ENCODE data around the gene CNTNAP5. TPM values are rescaled to one million over a fixed set of nuclear protein-coding genes. Genes with fewer than 3 reads are reported as not detected.

Gene CNTNAP5
- total RNA-seq, 1 donor from 2014 or later: not detected

DNA sequence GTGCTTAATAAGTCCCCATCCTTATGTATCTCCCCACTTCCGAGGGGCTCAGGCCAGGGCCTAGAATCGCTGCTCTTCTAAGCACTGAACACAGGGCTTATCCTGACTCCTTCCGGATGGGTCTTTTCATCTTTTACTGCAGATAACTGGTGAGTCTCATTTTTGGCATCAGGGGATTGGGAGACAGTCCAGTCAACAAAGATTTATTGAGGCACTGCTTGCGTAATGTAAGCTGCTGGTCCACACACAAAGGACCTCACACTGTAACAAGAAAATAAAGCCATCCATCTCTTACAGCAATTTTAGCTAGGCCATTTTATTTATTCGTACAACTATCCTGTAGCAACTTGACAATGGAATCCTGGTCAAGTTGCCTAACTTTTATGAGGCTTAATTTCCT, 600.5 kb downstream of the CNTNAP5 start:
- TF ChIP-seq, protein P1, sequence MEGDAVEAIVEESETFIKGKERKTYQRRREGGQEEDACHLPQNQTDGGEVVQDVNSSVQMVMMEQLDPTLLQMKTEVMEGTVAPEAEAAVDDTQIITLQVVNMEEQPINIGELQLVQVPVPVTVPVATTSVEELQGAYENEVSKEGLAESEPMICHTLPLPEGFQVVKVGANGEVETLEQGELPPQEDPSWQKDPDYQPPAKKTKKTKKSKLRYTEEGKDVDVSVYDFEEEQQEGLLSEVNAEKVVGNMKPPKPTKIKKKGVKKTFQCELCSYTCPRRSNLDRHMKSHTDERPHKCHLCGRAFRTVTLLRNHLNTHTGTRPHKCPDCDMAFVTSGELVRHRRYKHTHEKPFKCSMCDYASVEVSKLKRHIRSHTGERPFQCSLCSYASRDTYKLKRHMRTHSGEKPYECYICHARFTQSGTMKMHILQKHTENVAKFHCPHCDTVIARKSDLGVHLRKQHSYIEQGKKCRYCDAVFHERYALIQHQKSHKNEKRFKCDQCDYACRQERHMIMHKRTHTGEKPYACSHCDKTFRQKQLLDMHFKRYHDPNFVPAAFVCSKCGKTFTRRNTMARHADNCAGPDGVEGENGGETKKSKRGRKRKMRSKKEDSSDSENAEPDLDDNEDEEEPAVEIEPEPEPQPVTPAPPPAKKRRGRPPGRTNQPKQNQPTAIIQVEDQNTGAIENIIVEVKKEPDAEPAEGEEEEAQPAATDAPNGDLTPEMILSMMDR (IDR thresholded peaks at IDR 0.05; ENCODE audit: insufficient read depth, low read length, poor library complexity, severe bottlenecking): no peak
- no peaks in the 10 kb centered on the region for H3K27me3 ChIP-seq (ENCODE audit: control insufficient read depth, insufficient read depth, low read length)

GRCh38 chr2:124626993-124627392, 601.9 kb downstream of the CNTNAP5 start:
- Histone ChIP-seq H3K27me3 (ENCODE audit: control insufficient read depth, insufficient read depth, low read length) (no peaks in the 10 kb centered on the region), H3K36me3 (ENCODE audit: control insufficient read depth, insufficient read depth, low read length) (no peaks in the 10 kb centered on the region), H3K4me3 (ENCODE audit: low read depth, low read length) (no peak overlapping the region)
- DNase-seq (ENCODE audit: low read depth): no peak
- TF ChIP-seq, protein P1 (IDR thresholded peaks at IDR 0.05; ENCODE audit: insufficient read depth, low read length, poor library complexity, severe bottlenecking): no peak

More for the DNA sequence above, 600.5 kb downstream of the CNTNAP5 start:
- H3K4me3 ChIP-seq (ENCODE audit: low read depth, low read length): no peak overlapping the region
- no peak for DNase-seq (ENCODE audit: low read depth)
- H3K36me3 ChIP-seq (ENCODE audit: control insufficient read depth, insufficient read depth, low read length): no peaks in the 10 kb centered on the region

GRCh38 chr2:124633812-124634211, 608.7 kb downstream of the CNTNAP5 start:
- Histone ChIP-seq H3K36me3 (ENCODE audit: control insufficient read depth, insufficient read depth, low read length) (no peaks in the 10 kb centered on the region), H3K4me3 (ENCODE audit: low read depth, low read length) (no peak overlapping the region), H3K27me3 (ENCODE audit: control insufficient read depth, insufficient read depth, low read length) (no peaks in the 10 kb centered on the region)
- no peak for DNase-seq (ENCODE audit: low read depth)
- TF ChIP-seq, protein P1 (IDR thresholded peaks at IDR 0.05; ENCODE audit: insufficient read depth, low read length, poor library complexity, severe bottlenecking): no peak

GRCh38 chr2:124639524-124639923, 614.4 kb downstream of the CNTNAP5 start:
- TF ChIP-seq, protein P1 (IDR thresholded peaks at IDR 0.05; ENCODE audit: insufficient read depth, low read length, poor library complexity, severe bottlenecking): no peak
- H3K27me3 ChIP-seq (ENCODE audit: control insufficient read depth, insufficient read depth, low read length): no peaks in the 10 kb centered on the region
- H3K36me3 ChIP-seq (ENCODE audit: control insufficient read depth, insufficient read depth, low read length): no peaks in the 10 kb centered on the region
- no peak overlapping the region for H3K4me3 ChIP-seq (ENCODE audit: low read depth, low read length)
- DNase-seq (ENCODE audit: low read depth): no peak

- Histone ChIP-seq H3K4me3 (ENCODE audit: low read depth, low read length) (no peak overlapping the region), H3K27me3 (ENCODE audit: control insufficient read depth, insufficient read depth, low read length) (no peaks in the 10 kb centered on the region), H3K36me3 (ENCODE audit: control insufficient read depth, insufficient read depth, low read length) (no peaks in the 10 kb centered on the region)
- TF ChIP-seq, protein P1 (IDR thresholded peaks at IDR 0.05; ENCODE audit: insufficient read depth, low read length, poor library complexity, severe bottlenecking): no peak
- DNase-seq (ENCODE audit: low read depth): no peak
Observed at GRCh38 chr2:124640221-124640750, 615.2 kb downstream of the CNTNAP5 start.

GRCh38 chr2:124646166-124646815, 621.2 kb downstream of the CNTNAP5 start:
- Histone ChIP-seq H3K27me3 (ENCODE audit: control insufficient read depth, insufficient read depth, low read length) (no peaks in the 10 kb centered on the region), H3K4me3 (ENCODE audit: low read depth, low read length) (no peak overlapping the region), H3K36me3 (ENCODE audit: control insufficient read depth, insufficient read depth, low read length) (no peaks in the 10 kb centered on the region)
- no peak for DNase-seq (ENCODE audit: low read depth)
- TF ChIP-seq, protein P1 (IDR thresholded peaks at IDR 0.05; ENCODE audit: insufficient read depth, low read length, poor library complexity, severe bottlenecking): no peak

All from kidney epithelial cell (primary cell).